Activated CD8-positive, alpha-beta memory T cell treated with anti-CD3 and anti-CD28 coated beads for 36 hours (primary cell): ENCODE data around the gene DNTTIP2. TPM values are rescaled to one million over a fixed set of nuclear protein-coding genes. Genes with fewer than 3 reads are reported as not detected.

Source experiments
- CTCF ChIA-PET: fragments of 350-600 bp; sonication (Branson Sonifier 250); formaldehyde crosslinking; loops from one replicate; lab custom pipeline; 2021; ENCODE audit warnings: antibody characterized with exemption; lab: Charles Lee
- POLR2A ChIA-PET: fragments of 350-600 bp; sonication (Branson Sonifier 250); formaldehyde crosslinking; loops from one replicate; lab custom pipeline; 2021; ENCODE audit warnings: antibody characterized with exemption; lab: Charles Lee
- total RNA-seq, 2 experiments: library from RNA; stranded (reverse); gene quantifications; one replicate each; pipeline ENCODE4 v1.2.3, GENCODE V29; 2021

Gene DNTTIP2
- total RNA-seq, 2 experiments from 2014 or later, result 107 to 108 TPM

DNA sequence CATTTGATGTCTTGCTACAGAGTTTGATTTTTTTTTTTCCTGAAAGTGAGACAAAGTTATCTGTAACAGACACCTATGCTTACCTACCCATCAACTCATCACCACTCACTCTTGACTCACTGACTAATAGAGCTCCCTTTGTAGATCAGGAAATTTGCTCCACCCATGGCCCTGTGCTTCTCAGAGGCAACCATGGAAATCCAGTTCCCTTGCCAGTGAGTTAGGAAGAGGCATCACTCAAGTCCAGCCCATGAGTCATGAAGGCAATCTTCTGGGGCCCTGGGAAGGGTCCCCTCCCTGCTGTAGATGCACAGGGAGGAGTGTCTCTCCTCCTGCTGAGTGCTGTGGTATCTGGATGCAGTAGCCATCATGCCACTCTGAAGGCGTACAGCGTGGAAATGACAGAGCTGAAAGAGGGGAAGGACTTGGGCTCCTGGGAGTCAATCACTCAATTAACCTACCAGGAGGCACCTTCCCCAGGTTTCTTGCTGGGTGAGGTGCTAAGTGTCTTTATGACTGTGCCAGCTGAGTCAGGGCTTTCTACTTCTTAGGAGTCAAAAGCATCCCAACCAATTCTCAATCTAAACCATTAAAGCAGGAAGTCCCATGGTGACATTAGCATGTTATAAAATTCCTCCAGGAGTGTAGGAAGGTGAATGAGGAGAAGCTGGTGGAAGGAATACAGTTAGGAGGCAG, 56.1 kb downstream of the DNTTIP2 start:
- ChIA-PET POLR2A (no interaction called here), CTCF (no interaction called here)

DNA sequence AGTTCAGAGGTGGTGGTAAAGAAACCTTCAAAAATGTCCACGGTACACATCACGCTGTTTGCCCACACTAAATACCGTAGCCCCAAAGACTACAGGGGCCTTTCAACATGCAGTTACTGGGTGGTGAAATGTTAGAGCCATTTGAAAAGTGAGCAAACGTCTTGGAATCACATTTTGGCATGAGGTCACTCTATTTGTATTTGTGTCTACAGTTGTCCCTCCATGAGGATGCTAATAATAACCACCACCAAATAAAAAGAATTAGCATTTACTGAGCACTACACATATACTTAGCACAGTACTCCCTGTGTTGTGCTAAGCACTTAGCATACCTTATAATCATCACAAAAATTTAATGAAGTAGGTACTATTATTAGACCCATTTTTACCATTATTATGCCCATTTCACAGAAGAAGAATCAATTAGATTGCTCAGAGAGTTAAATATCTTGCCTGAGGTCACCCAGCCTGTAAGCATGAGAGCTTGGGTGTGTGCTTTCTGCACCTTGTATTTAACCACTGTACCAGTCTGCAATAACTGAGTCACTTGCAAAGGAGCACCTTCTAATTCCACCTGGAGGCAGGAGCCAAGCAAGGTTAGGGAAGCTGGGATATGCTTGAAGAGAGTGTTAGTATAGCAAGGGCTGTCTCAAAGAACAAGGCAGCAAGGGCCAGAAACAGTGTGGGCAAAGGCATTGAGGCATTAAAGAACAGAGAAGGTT, 57.4 kb downstream of the DNTTIP2 start:
- ChIA-PET CTCF (no interaction called here), POLR2A (no interaction called here)

- ChIA-PET CTCF (no interaction called here), POLR2A (no interaction called here)
These were observed 58.2 kb downstream of the DNTTIP2 start for GRCh38 chr1:93820554-93821422.

DNA sequence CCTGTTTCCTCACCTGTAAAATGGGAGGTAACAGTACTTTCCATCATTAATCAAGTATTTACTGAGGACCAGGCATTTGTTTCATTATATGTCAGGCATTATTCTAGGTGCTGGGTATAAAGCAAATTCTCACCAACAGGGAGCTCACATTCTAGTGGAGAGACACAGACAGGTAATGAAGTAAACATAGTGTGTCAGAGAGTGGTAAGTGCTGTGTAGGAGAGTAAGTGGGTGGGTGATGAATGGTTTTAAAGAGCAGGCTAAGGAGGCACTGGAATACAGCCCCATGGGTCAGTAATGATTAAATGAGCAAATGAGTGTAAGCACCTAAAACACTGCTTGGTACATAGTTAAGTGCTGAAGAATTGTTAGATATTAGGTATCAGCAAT, 60.4 kb downstream of the DNTTIP2 start:
- ChIA-PET CTCF (interaction anchor here (0.7 kb wide), 1 partner anchor 189 kb away, joined by 3 read pairs; no protein-coding TSS in a partner anchor), POLR2A (interaction anchor here (1.1 kb wide), 1 partner anchor 28 kb away, joined by 3 read pairs; no protein-coding TSS in a partner anchor)

GRCh38 chr1:93817819-93818569, 61.0 kb downstream of the DNTTIP2 start:
- CTCF ChIA-PET, result no interaction called here
- POLR2A ChIA-PET, result interaction anchor here (0.7 to 1.1 kb wide), 2 partner anchors 26 to 28 kb away, joined by 3 to 5 read pairs; no protein-coding TSS in a partner anchor

GRCh38 chr1:93816970-93817678, 61.9 kb downstream of the DNTTIP2 start:
- ChIA-PET CTCF (interaction anchor here (1.2 to 1.7 kb wide), 2 partner anchors 186 to 189 kb away, joined by 3 to 6 read pairs; no protein-coding TSS in a partner anchor), POLR2A (no interaction called here)

Other genes starting within 250 kb of the DNTTIP2 start
- under 1 TPM; 0.46 to 0.99 TPM for gene BCAR3, start 197.4 kb downstream of the DNTTIP2 start, total RNA-seq
- 10 to 100 TPM; 19.6 to 21.2 TPM for gene GCLM, start 30.2 kb upstream of the DNTTIP2 start, total RNA-seq
- not detected for gene ABCA4, start 241.9 kb upstream of the DNTTIP2 start, total RNA-seq